Keratinocyte (primary cell): ENCODE data around the gene INPP5B. TPM values are rescaled to one million over a fixed set of nuclear protein-coding genes. Genes with fewer than 3 reads are reported as not detected.

ENCODE experiments used
- DNase-seq: peaks from one replicate; pipeline ENCODE4 v3.0.0-alpha.2; 2011; ENCODE audit warnings: low read depth, missing footprints, low spot score
- FAIRE-seq: peaks from 2 replicates; lab custom pipeline; 2011; peaks lifted over from hg19 to GRCh38; lab: Jason Lieb, UNC
- H2AFZ ChIP-seq: 2 replicates; pipeline ENCODE4 v1.6.0; 2012; ENCODE audit warnings: low read length, control low read depth, inconsistent platforms; ENCODE audit not compliant: control insufficient read depth
- H3K27ac ChIP-seq: 2 replicates; pipeline ENCODE4 v1.5.1; 2011; ENCODE audit warnings: low read length; ENCODE audit not compliant: control insufficient read depth, insufficient read depth
- H3K27me3 ChIP-seq: 3 replicates; pipeline ENCODE4 v1.6.0; 2011; ENCODE audit warnings: low read length; ENCODE audit not compliant: control insufficient read depth, insufficient read depth; ENCODE audit errors: extremely low read depth
- H3K36me3 ChIP-seq, 2 experiments: 2 replicates in 1 of 2; 3 replicates in 1 of 2; pipeline ENCODE4 v1.5.1; 2011; ENCODE audit warnings: low read length in 2 of 2, mild to moderate bottlenecking in 1 of 2; ENCODE audit not compliant: control insufficient read depth in 2 of 2, insufficient read depth in 2 of 2; ENCODE audit errors: extremely low read depth in 1 of 2
- H3K4me1 ChIP-seq: 3 replicates; pipeline ENCODE4 v1.5.1; 2011; ENCODE audit warnings: low read length; ENCODE audit not compliant: control insufficient read depth, insufficient read depth; ENCODE audit errors: extremely low read depth
- H3K4me2 ChIP-seq: 3 replicates; pipeline ENCODE4 v1.6.0; 2011; ENCODE audit warnings: low read depth, low read length; ENCODE audit not compliant: control insufficient read depth, insufficient read depth; ENCODE audit errors: extremely low read depth
- H3K4me3 ChIP-seq, 3 experiments: fragments of 200-600 bp in 1 of 3; sonication (generic) in 1 of 3; 2 replicates in 2 of 3; 3 replicates in 1 of 3; pipeline ENCODE4 v1.5.1; 2011 to 2016; ENCODE audit warnings: low read length in 3 of 3, mild to moderate bottlenecking in 3 of 3, control low read depth in 2 of 3, inconsistent platforms in 1 of 3, low read depth in 1 of 3, mixed read lengths in 1 of 3, mixed run types in 1 of 3, moderate library complexity in 1 of 3; ENCODE audit not compliant: control insufficient read depth in 2 of 3, insufficient read depth in 2 of 3; ENCODE audit errors: extremely low read depth in 1 of 3
- H3K79me2 ChIP-seq: 2 replicates; pipeline ENCODE4 v1.6.0; 2012; ENCODE audit warnings: low read length; ENCODE audit not compliant: control insufficient read depth, insufficient read depth
- H3K9ac ChIP-seq: 3 replicates; pipeline ENCODE4 v1.6.0; 2011; ENCODE audit warnings: low read length; ENCODE audit not compliant: control insufficient read depth, insufficient read depth; ENCODE audit errors: extremely low read depth
- H3K9me1 ChIP-seq: 3 replicates; pipeline ENCODE4 v1.6.0; 2011; ENCODE audit warnings: low read length; ENCODE audit not compliant: control insufficient read depth, insufficient read depth; ENCODE audit errors: extremely low read depth
- H3K9me3 ChIP-seq: 2 replicates; pipeline ENCODE4 v1.5.1; 2012; ENCODE audit warnings: low read depth, low read length; ENCODE audit not compliant: control insufficient read depth
- H4K20me1 ChIP-seq: 3 replicates; pipeline ENCODE4 v1.6.0; 2011; ENCODE audit warnings: low read length; ENCODE audit not compliant: control insufficient read depth, insufficient read depth; ENCODE audit errors: extremely low read depth
- CTCF ChIP-seq, 3 experiments: IDR thresholded peaks in 1 of 3; conservative IDR thresholded peaks in 1 of 3; optimal IDR thresholded peaks in 1 of 3; 2 replicates in 2 of 3; 3 replicates in 1 of 3; pipeline versions ENCODE3 to v1.5.1; 2011; ENCODE audit warnings: low read length in 3 of 3, mild to moderate bottlenecking in 3 of 3, moderate library complexity in 2 of 3, control low read depth in 1 of 3, inconsistent platforms in 1 of 3; ENCODE audit not compliant: insufficient read depth in 2 of 3; ENCODE audit errors: extremely low read depth in 1 of 3
- EZH2 ChIP-seq: IDR thresholded peaks from one replicate; pipeline ENCODE4 v1.6.1; 2012; ENCODE audit warnings: inconsistent platforms, mild to moderate bottlenecking, low read length, moderate library complexity
- dilution Hi-C: fragments of 300-500 bp; cut with MboI; formaldehyde crosslinking; loops from one replicate; pipeline ENCODE4 v1.7.0; 2020; ENCODE audit warnings: low sequenced_read_pairs; ENCODE audit not compliant: extremely low pct_ligation_motif_present
- polyA plus RNA-seq, 5 experiments: library from polyadenylated mRNA; depleted of rRNA in 3 of 5; stranded (reverse) in 3 of 5; stranded (forward) in 1 of 5; unstranded in 1 of 5; fragments of >200 nt; gene quantifications; 1 replicate in 1 of 5; 2 replicates in 3 of 5; 3 replicates in 1 of 5; pipeline versions ENCODE4 v1.2.1 to v1.2.3, GENCODE V29; 2011 to 2012; ENCODE audit warnings: missing spikeins in 2 of 5, low read depth in 1 of 5, low replicate concordance in 1 of 5

The INPP5B gene
- polyA plus RNA-seq, 1 donor (not counting 4 experiments of a cell fraction or from before 2014, with no cell fraction given): 6.4 TPM

GRCh38 chr1:37851262-37851661, 95.6 kb downstream of the INPP5B start:
- no peak overlapping the region for H3K9ac ChIP-seq
- FAIRE-seq: no peak
- peaks cover 3% of the 10 kb centered on the region for H3K4me1 ChIP-seq
- H4K20me1 ChIP-seq: peaks cover 5% of the 10 kb centered on the region
- no peaks in the 10 kb centered on the region for H3K9me3 ChIP-seq
- peaks cover 16 to 18% of the 10 kb centered on the region in 2 experiments for H3K36me3 ChIP-seq
- no peak for DNase-seq
- dilution Hi-C loops: no loop called here
- H3K4me2 ChIP-seq: no peak overlapping the region
- no peak overlapping the region for H2AFZ ChIP-seq
- TF ChIP-seq EZH2 (no peak), CTCF (optimal IDR thresholded peaks at IDR 0.05 in 1 of 3, IDR thresholded peaks at IDR 0.05 in 1 of 3, conservative IDR thresholded peaks at IDR 0.05 in 1 of 3; ENCODE audit: extremely low read depth in 1 of 3, insufficient read depth in 2 of 3, low read length in 3 of 3) (no peak)
- no peaks in the 10 kb centered on the region for H3K27me3 ChIP-seq
- no peak overlapping the region for H3K27ac ChIP-seq
- peaks cover 91% of the 10 kb centered on the region for H3K79me2 ChIP-seq
- no peak overlapping the region for H3K4me3 ChIP-seq
- H3K9me1 ChIP-seq: no peaks in the 10 kb centered on the region

- Histone ChIP-seq H3K9me3 (no peaks in the 10 kb centered on the region), H3K4me3 (no peak overlapping the region), H3K27ac (no peak overlapping the region), H3K4me1 (peaks cover 3% of the 10 kb centered on the region), H3K79me2 (peaks cover 86% of the 10 kb centered on the region), H4K20me1 (peaks cover 5% of the 10 kb centered on the region), H2AFZ (no peak overlapping the region), H3K9me1 (no peaks in the 10 kb centered on the region), H3K4me2 (no peak overlapping the region), H3K9ac (no peak overlapping the region), H3K27me3 (no peaks in the 10 kb centered on the region), H3K36me3 (peaks cover 17 to 18% of the 10 kb centered on the region in 2 experiments)
- DNase-seq (no peak), FAIRE-seq (no peak)
- dilution Hi-C loops: no loop called here
- no peak for TF ChIP-seq EZH2
- no peak for TF ChIP-seq CTCF (optimal IDR thresholded peaks at IDR 0.05 in 1 of 3, IDR thresholded peaks at IDR 0.05 in 1 of 3, conservative IDR thresholded peaks at IDR 0.05 in 1 of 3; ENCODE audit: extremely low read depth in 1 of 3, insufficient read depth in 2 of 3, low read length in 3 of 3)
Observed at GRCh38 chr1:37850352-37850955, 96.4 kb downstream of the INPP5B start.
